GM12872 (cell line): Measurements from ENCODE around the gene BAZ2A.

Source experiments
- TF ChIP-seq, protein P1 (sequence below): IDR thresholded peaks from 3 replicates; pipeline ENCODE4 v1.5.1; 2011; ENCODE audit warnings: low read depth, mild to moderate bottlenecking, low read length, moderate library complexity; ENCODE audit not compliant: insufficient read depth

The BAZ2A gene

DNA sequence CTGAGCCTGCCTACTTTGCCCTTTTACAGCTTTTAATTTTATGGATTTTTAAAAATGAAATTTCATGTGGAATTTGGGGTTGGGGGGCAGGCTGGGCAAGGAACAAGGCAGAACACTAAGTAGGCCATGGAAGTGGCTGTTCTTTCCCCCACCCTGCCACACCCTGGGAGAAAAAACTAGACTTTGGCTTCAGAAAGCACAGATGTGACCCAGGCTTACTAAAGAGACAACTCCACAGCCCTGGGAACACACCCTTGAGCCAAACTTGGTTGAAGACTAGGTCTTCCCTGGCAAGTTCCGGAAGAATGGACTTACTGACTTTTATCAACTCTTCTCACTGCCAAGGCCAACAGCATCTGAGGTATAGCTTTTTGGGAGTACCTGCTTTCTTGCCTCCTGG, 40.3 kb downstream of the BAZ2A start:
- TF ChIP-seq, protein P1, sequence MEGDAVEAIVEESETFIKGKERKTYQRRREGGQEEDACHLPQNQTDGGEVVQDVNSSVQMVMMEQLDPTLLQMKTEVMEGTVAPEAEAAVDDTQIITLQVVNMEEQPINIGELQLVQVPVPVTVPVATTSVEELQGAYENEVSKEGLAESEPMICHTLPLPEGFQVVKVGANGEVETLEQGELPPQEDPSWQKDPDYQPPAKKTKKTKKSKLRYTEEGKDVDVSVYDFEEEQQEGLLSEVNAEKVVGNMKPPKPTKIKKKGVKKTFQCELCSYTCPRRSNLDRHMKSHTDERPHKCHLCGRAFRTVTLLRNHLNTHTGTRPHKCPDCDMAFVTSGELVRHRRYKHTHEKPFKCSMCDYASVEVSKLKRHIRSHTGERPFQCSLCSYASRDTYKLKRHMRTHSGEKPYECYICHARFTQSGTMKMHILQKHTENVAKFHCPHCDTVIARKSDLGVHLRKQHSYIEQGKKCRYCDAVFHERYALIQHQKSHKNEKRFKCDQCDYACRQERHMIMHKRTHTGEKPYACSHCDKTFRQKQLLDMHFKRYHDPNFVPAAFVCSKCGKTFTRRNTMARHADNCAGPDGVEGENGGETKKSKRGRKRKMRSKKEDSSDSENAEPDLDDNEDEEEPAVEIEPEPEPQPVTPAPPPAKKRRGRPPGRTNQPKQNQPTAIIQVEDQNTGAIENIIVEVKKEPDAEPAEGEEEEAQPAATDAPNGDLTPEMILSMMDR, result no peak

DNA sequence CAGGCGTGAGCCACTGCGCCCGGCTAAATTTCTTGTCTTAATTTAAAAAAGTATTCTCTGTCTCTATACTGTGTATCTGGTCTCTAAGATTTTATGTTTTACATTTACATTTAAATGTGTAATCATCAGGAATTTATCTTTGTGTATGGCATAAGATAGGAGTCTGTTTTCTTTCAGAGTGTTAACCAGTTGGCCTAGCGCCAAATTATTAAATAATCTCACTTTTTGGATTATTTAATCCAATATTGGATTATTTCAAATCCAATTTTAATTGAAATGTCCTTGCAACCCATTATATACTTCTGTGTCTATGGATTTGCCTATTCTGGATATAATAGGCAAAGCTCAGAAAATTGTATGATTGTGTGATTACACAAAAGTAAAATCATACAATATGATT, 45.0 kb downstream of the BAZ2A start:
- TF ChIP-seq, protein P1, result no peak

DNA sequence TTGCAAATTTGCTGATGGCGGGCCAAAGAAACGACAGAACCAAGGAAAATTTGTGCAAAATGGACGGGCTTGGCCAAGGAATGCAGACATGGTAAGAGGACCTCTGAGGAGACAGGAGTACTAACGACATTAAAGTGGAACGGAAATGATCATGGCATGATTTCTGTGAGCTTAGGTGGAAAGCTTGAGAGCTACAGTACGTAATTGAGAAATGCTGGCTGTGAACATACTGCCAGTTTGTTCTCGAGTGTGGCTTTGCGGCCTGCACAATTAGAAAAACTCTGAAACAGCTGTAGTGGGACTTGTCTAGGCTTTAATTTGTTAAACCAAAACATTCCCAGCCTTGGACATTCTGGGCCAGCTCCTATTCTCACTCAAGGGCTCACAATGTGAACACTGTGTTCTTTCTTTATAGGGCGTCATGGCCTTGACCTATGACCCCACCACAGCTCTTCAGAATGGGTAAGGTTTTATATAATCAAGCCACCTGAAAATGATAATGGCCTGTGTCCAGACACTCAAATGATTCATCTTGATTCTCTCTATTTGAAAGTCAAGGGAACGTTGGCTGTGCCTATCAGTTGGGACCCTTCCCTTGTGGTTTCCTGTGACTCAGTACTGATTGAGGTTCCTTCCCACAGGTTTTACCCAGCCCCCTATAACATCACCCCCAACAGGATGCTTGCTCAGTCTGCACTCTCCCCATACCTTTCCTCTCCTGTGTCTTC, 48.5 kb downstream of the BAZ2A start:
- TF ChIP-seq, protein P1, result no peak

DNA sequence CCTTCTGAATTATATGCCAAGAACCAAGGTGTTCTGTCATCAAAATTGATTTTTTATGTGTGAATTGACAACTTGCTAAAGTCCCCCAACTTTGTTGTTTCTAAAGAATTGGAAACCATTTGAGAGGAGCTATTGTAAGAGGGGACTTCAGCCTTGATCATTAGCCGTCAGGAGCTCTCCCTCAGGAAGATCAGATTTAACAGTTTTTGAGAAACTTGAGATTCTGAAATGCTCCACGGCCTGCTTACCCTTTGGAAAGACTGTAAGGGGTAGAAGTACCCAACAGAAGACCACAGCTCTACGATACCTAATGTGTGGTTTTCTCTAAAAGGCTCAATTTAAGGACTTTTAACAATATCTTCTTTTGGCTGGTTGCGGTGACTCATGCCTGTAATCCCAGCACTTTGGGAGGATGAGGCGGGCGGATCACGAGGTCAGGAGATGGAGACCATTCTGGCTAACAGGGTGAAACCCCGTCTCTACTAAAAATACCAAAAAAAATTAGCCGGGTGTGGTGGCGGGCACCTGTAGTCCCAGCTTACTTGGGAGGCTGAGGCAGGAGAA, 51.1 kb downstream of the BAZ2A start:
- TF ChIP-seq, protein P1, result no peak

DNA sequence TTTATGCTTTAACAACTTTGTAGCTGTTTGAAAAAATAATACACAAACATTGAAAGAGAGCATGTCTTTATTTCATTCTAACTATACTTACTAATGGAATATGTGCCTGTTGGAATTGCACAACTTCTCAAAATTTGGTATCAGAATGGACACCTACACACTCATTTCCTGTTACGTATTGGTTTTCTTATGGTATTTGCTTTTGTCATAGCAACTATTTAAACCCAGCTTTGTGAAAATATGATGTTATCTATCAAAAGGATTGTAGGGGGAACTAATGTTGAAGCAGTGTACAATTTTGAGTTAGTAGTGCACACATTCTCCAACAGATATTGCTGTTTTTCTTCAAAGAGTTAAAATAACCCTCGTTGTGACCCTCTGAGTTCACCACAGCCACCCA, 55.9 kb downstream of the BAZ2A start:
- TF ChIP-seq, protein P1, result no peak

DNA sequence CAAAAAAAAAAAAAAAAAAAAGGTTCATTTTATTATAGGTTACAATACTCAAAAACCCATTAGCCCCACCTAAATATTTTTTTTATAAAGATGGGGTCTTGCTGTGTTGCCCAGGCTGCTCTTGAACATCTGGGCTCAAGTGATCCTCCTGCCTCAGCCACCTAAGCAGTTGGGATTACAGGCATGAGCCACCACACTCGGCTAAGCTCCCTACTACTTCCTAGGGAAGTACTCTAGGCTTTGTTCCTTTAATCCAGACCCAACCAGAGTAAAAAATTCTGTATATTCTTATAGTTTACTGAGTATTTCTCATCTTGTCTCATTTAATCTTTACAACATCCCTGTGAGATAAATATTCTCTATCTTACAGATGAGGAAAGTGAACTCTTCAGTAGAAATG, 57.8 kb downstream of the BAZ2A start:
- TF ChIP-seq, protein P1, result no peak

DNA sequence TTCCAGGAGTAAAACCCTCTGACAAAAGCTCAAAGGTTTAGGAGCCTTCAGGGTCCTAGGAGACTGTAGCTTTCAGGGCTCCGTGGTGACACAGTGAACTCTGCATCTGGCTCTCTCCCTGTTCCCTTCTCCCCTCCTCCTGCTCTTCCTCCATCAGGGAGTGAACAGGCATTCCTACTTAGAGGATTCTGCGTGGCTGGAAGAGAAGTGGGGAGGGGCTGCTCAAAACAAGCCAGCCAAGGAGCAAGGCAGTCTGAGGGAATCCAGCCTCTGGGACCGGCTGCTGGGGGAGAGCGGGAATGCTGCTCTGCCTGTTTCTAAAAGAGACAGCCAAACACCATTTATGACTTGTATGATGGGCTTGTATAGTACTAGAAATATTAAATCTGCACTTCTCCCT, 59.0 kb downstream of the BAZ2A start:
- TF ChIP-seq, protein P1, result no peak
